IMR-90 (cell line): ENCODE results near the gene STAP2. TPM values are rescaled to one million over a fixed set of nuclear protein-coding genes. Genes with fewer than 3 reads are reported as not detected.

Source experiments
- ATAC-seq: fragments of 200-7000 bp; cut with Tn5 transposase; 2 replicates; pipeline ENCODE4 v1.9.1; 2020; ENCODE audit warnings: low read depth, mild to moderate bottlenecking, moderate library complexity
- BruUV-seq: library from RNA; stranded (reverse); fragments of 400-500 nt; replicated peaks from 2 replicates; lab custom pipeline; 2021; lab: Mats Ljungman, UMichigan
- CTCF ChIA-PET: fragments of 300-600 bp; formaldehyde crosslinking; extraction: SDS; loops from one replicate; lab custom pipeline; 2021; ENCODE audit warnings: antibody characterized with exemption; lab: Yijun Ruan, JAX
- POLR2A ChIA-PET: fragments of 300-600 bp; sonication (Branson Sonifier 250); formaldehyde crosslinking; loops from one replicate; lab custom pipeline; 2022; ENCODE audit warnings: antibody characterized with exemption; ENCODE audit not compliant: unreplicated experiment; lab: Charles Lee
- DNase-seq: peaks from one replicate; pipeline ENCODE4 v3.0.0; 2013
- H2AFZ ChIP-seq: replicated peaks from 2 replicates; pipeline ENCODE3; 2013; ENCODE audit warnings: low read length, mild to moderate bottlenecking; ENCODE audit not compliant: poor library complexity
- H2AK5ac ChIP-seq: 2 replicates; pipeline ENCODE4 v1.6.1; 2013; ENCODE audit warnings: low read depth, low read length, inconsistent platforms
- H2AK9ac ChIP-seq: replicated peaks from 2 replicates; pipeline ENCODE3; 2013; ENCODE audit warnings: mild to moderate bottlenecking, low read depth, low read length, moderate library complexity; ENCODE audit not compliant: poor library complexity
- H2BK120ac ChIP-seq: 2 replicates; pipeline ENCODE4 v1.6.1; 2013; ENCODE audit warnings: low read depth, low read length, inconsistent platforms
- H2BK15ac ChIP-seq: 3 replicates; pipeline ENCODE4 v1.6.1; 2013; ENCODE audit warnings: low read depth, low read length, inconsistent platforms
- H2BK20ac ChIP-seq: 2 replicates; pipeline ENCODE4 v1.6.1; 2013; ENCODE audit warnings: low read depth, mild to moderate bottlenecking, inconsistent platforms, low read length, moderate library complexity
- H2BK5ac ChIP-seq: 2 replicates; pipeline ENCODE4 v1.6.1; 2013; ENCODE audit warnings: mild to moderate bottlenecking, low read depth, low read length, inconsistent platforms; ENCODE audit not compliant: poor library complexity, severe bottlenecking
- H3K14ac ChIP-seq: replicated peaks from 2 replicates; pipeline ENCODE4 v1.6.1; 2013; ENCODE audit warnings: low read depth, low read length, inconsistent platforms
- H3K18ac ChIP-seq: 2 replicates; pipeline ENCODE4 v1.6.1; 2013; ENCODE audit warnings: low read depth, low read length, control low read depth
- H3K23ac ChIP-seq: 2 replicates; pipeline ENCODE4 v1.6.1; 2013; ENCODE audit warnings: low read depth, low read length, inconsistent platforms
- H3K27ac ChIP-seq: 2 replicates; pipeline ENCODE4 v1.5.1; 2013; ENCODE audit warnings: mild to moderate bottlenecking, control low read depth, low read length; ENCODE audit not compliant: insufficient read depth
- H3K27me3 ChIP-seq: 2 replicates; pipeline ENCODE4 v1.6.1; 2013; ENCODE audit warnings: low read length; ENCODE audit not compliant: control insufficient read depth, insufficient read depth
- H3K36me3 ChIP-seq: 2 replicates; pipeline ENCODE4 v1.6.1; 2013; ENCODE audit warnings: low read length, mixed read lengths; ENCODE audit not compliant: control insufficient read depth, insufficient read depth
- H3K4ac ChIP-seq: 2 replicates; pipeline ENCODE4 v1.6.1; 2013; ENCODE audit warnings: low read depth, low read length, inconsistent platforms
- H3K4me1 ChIP-seq: 2 replicates; pipeline ENCODE4 v1.6.1; 2013; ENCODE audit warnings: low read length, mixed read lengths; ENCODE audit not compliant: control insufficient read depth, insufficient read depth
- H3K4me2 ChIP-seq: 2 replicates; pipeline ENCODE4 v1.6.1; 2013; ENCODE audit warnings: low read depth, mild to moderate bottlenecking, control low read depth, low read length, moderate library complexity
- H3K4me3 ChIP-seq: 2 replicates; pipeline ENCODE4 v1.5.1; 2013; ENCODE audit warnings: low read depth, mild to moderate bottlenecking, control low read depth, low read length, moderate library complexity; ENCODE audit not compliant: insufficient read depth
- H3K56ac ChIP-seq: 2 replicates; pipeline ENCODE4 v1.6.1; 2013; ENCODE audit warnings: low read length, inconsistent platforms; ENCODE audit not compliant: insufficient read depth; ENCODE audit errors: extremely low read depth
- H3K79me1 ChIP-seq, 2 experiments: 2 replicates each; pipeline ENCODE4 v1.6.1; 2013; ENCODE audit warnings: low read length in 2 of 2, inconsistent platforms in 1 of 2, low read depth in 1 of 2
- H3K9ac ChIP-seq: 2 replicates; pipeline ENCODE4 v1.6.1; 2013; ENCODE audit warnings: low read depth, low read length, control low read depth
- H3K9me1 ChIP-seq: 2 replicates; pipeline ENCODE4 v1.6.1; 2013; ENCODE audit warnings: low read length, inconsistent platforms; ENCODE audit not compliant: insufficient read depth
- H3K9me3 ChIP-seq: 2 replicates; pipeline ENCODE4 v1.6.1; 2013; ENCODE audit warnings: low read length; ENCODE audit not compliant: control insufficient read depth, insufficient read depth
- H4K20me1 ChIP-seq: 2 replicates; pipeline ENCODE4 v1.6.1; 2013; ENCODE audit warnings: low read length, inconsistent platforms; ENCODE audit not compliant: insufficient read depth
- H4K5ac ChIP-seq: 2 replicates; pipeline ENCODE4 v1.6.1; 2013; ENCODE audit warnings: mild to moderate bottlenecking, low read depth, low read length, control low read depth
- H4K8ac ChIP-seq, 2 experiments: 2 replicates each; pipeline ENCODE4 v1.6.1; 2013; ENCODE audit warnings: low read depth in 2 of 2, low read length in 2 of 2, control low read depth in 1 of 2, inconsistent platforms in 1 of 2
- H4K91ac ChIP-seq: 2 replicates; pipeline ENCODE4 v1.6.1; 2013; ENCODE audit warnings: low read depth, low read length, inconsistent platforms; ENCODE audit not compliant: insufficient read depth
- BHLHE40 ChIP-seq: fragments of 150-350 bp; IDR thresholded peaks from 2 replicates; pipeline ENCODE4 v1.6.1; 2016; ENCODE audit warnings: mild to moderate bottlenecking, low read depth, low read length
- CEBPB ChIP-seq: IDR thresholded peaks from 2 replicates; pipeline ENCODE4 v1.6.1; 2012; ENCODE audit warnings: low read depth, low read length, improper control_type of control experiment
- CHD1 ChIP-seq: IDR thresholded peaks from 2 replicates; pipeline ENCODE4 v1.6.1; 2012; ENCODE audit warnings: low read depth, low read length, improper control_type of control experiment
- FOS ChIP-seq: fragments of 150-350 bp; IDR thresholded peaks from 2 replicates; pipeline ENCODE4 v1.6.1; 2016; ENCODE audit warnings: low read depth, low read length
- MAFK ChIP-seq: IDR thresholded peaks from 2 replicates; pipeline ENCODE4 v1.6.1; 2012; ENCODE audit warnings: low read depth, low read length, improper control_type of control experiment
- MAZ ChIP-seq: IDR thresholded peaks from 2 replicates; pipeline ENCODE4 v1.6.1; 2012; ENCODE audit warnings: low read depth, mild to moderate bottlenecking, low read length, improper control_type of control experiment, moderate library complexity, borderline replicate concordance
- MXI1 ChIP-seq: IDR thresholded peaks from 2 replicates; pipeline ENCODE4 v1.6.1; 2012; ENCODE audit warnings: low read depth, mild to moderate bottlenecking, low read length, moderate library complexity, borderline replicate concordance
- NFE2L2 ChIP-seq: fragments of 150-350 bp; IDR thresholded peaks from 2 replicates; pipeline ENCODE4 v1.6.1; 2016; ENCODE audit warnings: low read depth, mild to moderate bottlenecking, low read length
- POLR2A ChIP-seq: IDR thresholded peaks from 2 replicates; pipeline ENCODE4 v1.6.1; 2012; ENCODE audit warnings: mild to moderate bottlenecking, low read depth, low read length
- RAD21 ChIP-seq: IDR thresholded peaks from 2 replicates; pipeline ENCODE4 v1.6.1; 2012; ENCODE audit warnings: low read length, improper control_type of control experiment
- RCOR1 ChIP-seq: IDR thresholded peaks from 2 replicates; pipeline ENCODE4 v1.6.1; 2012; ENCODE audit warnings: mild to moderate bottlenecking, low read length, improper control_type of control experiment; ENCODE audit not compliant: insufficient replicate concordance
- RFX5 ChIP-seq: IDR thresholded peaks from 2 replicates; pipeline ENCODE4 v1.8.0; 2012; ENCODE audit warnings: low read depth, mild to moderate bottlenecking, low read length, moderate library complexity
- SMC3 ChIP-seq: fragments of 150-350 bp; IDR thresholded peaks from 2 replicates; pipeline ENCODE4 v1.6.1; 2016; ENCODE audit warnings: low read depth, mild to moderate bottlenecking, antibody characterized with exemption, low read length, moderate library complexity
- USF2 ChIP-seq: fragments of 150-350 bp; IDR thresholded peaks from 2 replicates; pipeline ENCODE4 v1.6.1; 2017; ENCODE audit warnings: mild to moderate bottlenecking, antibody characterized with exemption, low read length, low read depth
- WGBS, 2 experiments: methylation state at CpG; one replicate each; pipeline versions ENCODE4 v1.1.5 to v1.1.7; 2013; ENCODE audit warnings: missing lambda C conversion rate in 2 of 2; ENCODE audit not compliant: insufficient read length in 1 of 2; ENCODE audit errors: extremely low coverage in 2 of 2; 5-methylcytosine and 5-hydroxymethylcytosine counted together
- dilution Hi-C: fragments of 300-500 bp; cut with HindIII; formaldehyde crosslinking; loops from one replicate; pipeline ENCODE4 v1.14.3; 2018; ENCODE audit warnings: low sequenced_read_pairs; ENCODE audit not compliant: unreplicated experiment
- in situ Hi-C: fragments of 300-500 bp; cut with MboI; formaldehyde crosslinking; loops from 3 replicates; pipeline ENCODE4 v1.14.3; 2019; ENCODE audit warnings: low sequenced_read_pairs, inconsistent platforms, mixed read lengths
- intact Hi-C: fragments of 100-400 bp; cut with micrococcal nuclease; formaldehyde crosslinking; loops from 2 replicates; pipeline ENCODE4 v1.10.0; 2022
- polyA plus RNA-seq, 3 experiments: library from polyadenylated mRNA; depleted of rRNA; stranded (reverse); fragments of >200 nt; gene quantifications; 2 replicates each; pipeline ENCODE4 v1.2.3, GENCODE V29; 2012; ENCODE audit warnings: low replicate concordance in 1 of 3
- total RNA-seq: library from RNA; depleted of rRNA; stranded (reverse); fragments of >200 nt; gene quantifications from 2 replicates; pipeline ENCODE4 v1.2.3, GENCODE V29; 2012
- TF ChIP-seq, protein P1 (sequence below): conservative IDR thresholded peaks from 2 replicates; pipeline ENCODE4 v1.5.1; 2012; ENCODE audit warnings: mild to moderate bottlenecking, low read depth, low read length, improper control_type of control experiment

STAP2 gene
- total and polyA plus RNA-seq, 2 of the 4 experiments (the other 2 are of a cell fraction) = 1.3 to 3.4 TPM

GRCh38 chr19:4378886-4379285 lies 40.3 kb upstream of the STAP2 start:
- in situ Hi-C loops = no loop called here
- Histone ChIP-seq H2BK120ac (no peak overlapping the region), H3K27ac (no peak overlapping the region), H4K5ac (no peak overlapping the region), H2AFZ (no peak overlapping the region), H4K20me1 (peaks cover 89% of the 10 kb centered on the region), H2AK5ac (no peak overlapping the region), H3K9ac (no peak overlapping the region), H2BK15ac (no peak overlapping the region), H3K79me1 (peaks cover 13 to 88% of the 10 kb centered on the region in 2 experiments), H3K4me2 (no peak overlapping the region), H3K27me3 (no peaks in the 10 kb centered on the region), H4K91ac (no peak overlapping the region), H2AK9ac (no peak overlapping the region), H3K4ac (no peak overlapping the region), H3K9me3 (no peaks in the 10 kb centered on the region), H2BK5ac (no peak overlapping the region), H3K4me3 (no peak overlapping the region), H3K4me1 (peaks cover 46% of the 10 kb centered on the region), H3K18ac (no peak overlapping the region), H3K14ac (no peak overlapping the region), H2BK20ac (no peak overlapping the region), H3K23ac (no peak overlapping the region), H3K9me1 (peaks cover 37% of the 10 kb centered on the region), H4K8ac (no peak overlapping the region), H3K36me3 (peaks cover 10% of the 10 kb centered on the region), H3K56ac (no peak overlapping the region)
- dilution Hi-C loops = no loop called here
- DNase-seq = no peak
- no peak for ATAC-seq
- TF ChIP-seq CHD1 = no peak
- no peak for TF ChIP-seq POLR2A
- no peak for TF ChIP-seq FOS
- no peak for TF ChIP-seq MAZ
- TF ChIP-seq, protein P1, sequence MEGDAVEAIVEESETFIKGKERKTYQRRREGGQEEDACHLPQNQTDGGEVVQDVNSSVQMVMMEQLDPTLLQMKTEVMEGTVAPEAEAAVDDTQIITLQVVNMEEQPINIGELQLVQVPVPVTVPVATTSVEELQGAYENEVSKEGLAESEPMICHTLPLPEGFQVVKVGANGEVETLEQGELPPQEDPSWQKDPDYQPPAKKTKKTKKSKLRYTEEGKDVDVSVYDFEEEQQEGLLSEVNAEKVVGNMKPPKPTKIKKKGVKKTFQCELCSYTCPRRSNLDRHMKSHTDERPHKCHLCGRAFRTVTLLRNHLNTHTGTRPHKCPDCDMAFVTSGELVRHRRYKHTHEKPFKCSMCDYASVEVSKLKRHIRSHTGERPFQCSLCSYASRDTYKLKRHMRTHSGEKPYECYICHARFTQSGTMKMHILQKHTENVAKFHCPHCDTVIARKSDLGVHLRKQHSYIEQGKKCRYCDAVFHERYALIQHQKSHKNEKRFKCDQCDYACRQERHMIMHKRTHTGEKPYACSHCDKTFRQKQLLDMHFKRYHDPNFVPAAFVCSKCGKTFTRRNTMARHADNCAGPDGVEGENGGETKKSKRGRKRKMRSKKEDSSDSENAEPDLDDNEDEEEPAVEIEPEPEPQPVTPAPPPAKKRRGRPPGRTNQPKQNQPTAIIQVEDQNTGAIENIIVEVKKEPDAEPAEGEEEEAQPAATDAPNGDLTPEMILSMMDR = no peak
- TF ChIP-seq USF2 = no peak
- TF ChIP-seq RAD21 = no peak
- TF ChIP-seq RFX5 = no peak
- TF ChIP-seq SMC3 = no peak
- no peak for TF ChIP-seq MAFK
- TF ChIP-seq BHLHE40 = no peak
- TF ChIP-seq MXI1 = no peak
- TF ChIP-seq CEBPB = no peak
- TF ChIP-seq NFE2L2 = no peak
- no peak for TF ChIP-seq RCOR1
- POLR2A ChIA-PET = no interaction called here
- CTCF ChIA-PET = interaction anchor here (0.7 kb wide), 1 partner anchor 15 kb away, joined by 4 read pairs; no protein-coding TSS in a partner anchor
- intact Hi-C loops = no loop called here
- no TSS peak for BruUV-seq
- WGBS, 2 experiments = 97% methylated on average over 11 of the region's 11 CpGs; no CpG with 5 or more reads in 1 of the 2 experiments
